Mesenchymal stem cell (in vitro differentiated cells and primary cell): Measurements from ENCODE around the gene TOR1B.

Source experiments
- DNase-seq: peaks from one replicate; pipeline ENCODE4 v3.0.0-alpha.2; 2013
- H2AFZ ChIP-seq: one replicate; pipeline ENCODE4 v1.6.1; 2013; ENCODE audit warnings: low read depth, mild to moderate bottlenecking, control low read depth, inconsistent platforms, low read length, moderate library complexity
- H2AK5ac ChIP-seq: 2 replicates; pipeline ENCODE4 v1.6.1; 2013; ENCODE audit warnings: low read length, moderate library complexity, mild to moderate bottlenecking, inconsistent platforms; ENCODE audit not compliant: severe bottlenecking
- H2BK120ac ChIP-seq: one replicate; pipeline ENCODE4 v1.6.1; 2013; ENCODE audit warnings: low read depth, mild to moderate bottlenecking, inconsistent platforms, low read length, moderate library complexity
- H2BK12ac ChIP-seq, 2 experiments: one replicate each; pipeline ENCODE4 v1.6.1; 2013; ENCODE audit warnings: inconsistent platforms in 2 of 2, low read length in 2 of 2, mild to moderate bottlenecking in 2 of 2, moderate library complexity in 2 of 2, control low read depth in 1 of 2
- H2BK15ac ChIP-seq: one replicate; pipeline ENCODE4 v1.6.1; 2013; ENCODE audit warnings: mild to moderate bottlenecking, low read depth, inconsistent platforms; ENCODE audit not compliant: poor library complexity, severe bottlenecking
- H2BK5ac ChIP-seq: 2 replicates; pipeline ENCODE4 v1.6.1; 2013; ENCODE audit warnings: low read depth, mild to moderate bottlenecking, low read length, control low read depth, inconsistent platforms; ENCODE audit not compliant: poor library complexity, severe bottlenecking
- H3K14ac ChIP-seq, 2 experiments: one replicate each; pipeline ENCODE4 v1.6.1; 2013; ENCODE audit warnings: inconsistent platforms in 2 of 2, low read length in 2 of 2, control low read depth in 1 of 2, mild to moderate bottlenecking in 1 of 2, moderate library complexity in 1 of 2
- H3K18ac ChIP-seq, 2 experiments: one replicate each; pipeline ENCODE4 v1.6.1; 2013; ENCODE audit warnings: inconsistent platforms in 2 of 2, low read length in 2 of 2, control low read depth in 1 of 2, low read depth in 1 of 2, mild to moderate bottlenecking in 1 of 2
- H3K23ac ChIP-seq, 2 experiments: one replicate each; pipeline ENCODE4 v1.6.1; 2013; ENCODE audit warnings: inconsistent platforms in 2 of 2, low read length in 2 of 2, mild to moderate bottlenecking in 2 of 2, moderate library complexity in 2 of 2, control low read depth in 1 of 2
- H3K27ac ChIP-seq: 2 replicates; pipeline ENCODE4 v1.5.1; 2013; ENCODE audit warnings: mild to moderate bottlenecking, moderate library complexity, low read length, control low read depth, inconsistent platforms; ENCODE audit not compliant: poor library complexity, severe bottlenecking
- H3K27me3 ChIP-seq, 2 experiments: 2 replicates each; pipeline versions ENCODE4 v1.6.1 to v1.7.0; 2013; ENCODE audit warnings: low read length in 2 of 2, mild to moderate bottlenecking in 2 of 2, moderate library complexity in 2 of 2, control low read depth in 1 of 2, inconsistent platforms in 1 of 2; ENCODE audit not compliant: control insufficient read depth in 1 of 2, insufficient read depth in 1 of 2
- H3K36me3 ChIP-seq, 2 experiments: 2 replicates each; pipeline versions ENCODE4 v1.6.1 to v1.7.0; 2013; ENCODE audit warnings: low read length in 2 of 2, control low read depth in 1 of 2, inconsistent platforms in 1 of 2, low read depth in 1 of 2, mild to moderate bottlenecking in 1 of 2; ENCODE audit not compliant: insufficient read depth in 2 of 2, control insufficient read depth in 1 of 2
- H3K4ac ChIP-seq, 2 experiments: one replicate each; pipeline ENCODE4 v1.6.1; 2013; ENCODE audit warnings: inconsistent platforms in 2 of 2, low read length in 2 of 2, mild to moderate bottlenecking in 2 of 2, moderate library complexity in 2 of 2, control low read depth in 1 of 2, low read depth in 1 of 2
- H3K4me1 ChIP-seq: 2 replicates; pipeline ENCODE4 v1.6.1; 2013; ENCODE audit warnings: low read depth, low read length, control low read depth; ENCODE audit not compliant: control insufficient read depth, insufficient read depth
- H3K4me2 ChIP-seq: 2 replicates; pipeline ENCODE4 v1.6.1; 2013; ENCODE audit warnings: low read length, mild to moderate bottlenecking, inconsistent platforms; ENCODE audit not compliant: poor library complexity, severe bottlenecking
- H3K4me3 ChIP-seq, 2 experiments: 2 replicates each; pipeline versions ENCODE4 v1.5.1 to v1.7.0; 2013; ENCODE audit warnings: low read length in 2 of 2, mild to moderate bottlenecking in 2 of 2, control low read depth in 1 of 2, low read depth in 1 of 2; ENCODE audit not compliant: insufficient read depth in 1 of 2
- H3K79me1 ChIP-seq: replicated peaks from 2 replicates; pipeline ENCODE4 v1.6.1; 2013; ENCODE audit warnings: mild to moderate bottlenecking, control low read depth, low read length, inconsistent platforms; ENCODE audit not compliant: poor library complexity, severe bottlenecking
- H3K9ac ChIP-seq: 2 replicates; pipeline ENCODE4 v1.7.0; 2013; ENCODE audit warnings: mild to moderate bottlenecking, low read length, moderate library complexity
- H3K9me3 ChIP-seq: 2 replicates; pipeline ENCODE4 v1.7.0; 2013; ENCODE audit warnings: mild to moderate bottlenecking, low read length; ENCODE audit not compliant: control insufficient read depth
- H4K8ac ChIP-seq: one replicate; pipeline ENCODE4 v1.6.1; 2013; ENCODE audit warnings: inconsistent platforms, mild to moderate bottlenecking, low read length, moderate library complexity
- H4K91ac ChIP-seq: one replicate; pipeline ENCODE4 v1.6.1; 2013; ENCODE audit warnings: mild to moderate bottlenecking, low read length, inconsistent platforms
- WGBS: methylation state at CpG from one replicate; pipeline ENCODE4 v1.1.7; 2013; ENCODE audit warnings: mixed read lengths; 5-methylcytosine and 5-hydroxymethylcytosine counted together

TOR1B gene

DNA sequence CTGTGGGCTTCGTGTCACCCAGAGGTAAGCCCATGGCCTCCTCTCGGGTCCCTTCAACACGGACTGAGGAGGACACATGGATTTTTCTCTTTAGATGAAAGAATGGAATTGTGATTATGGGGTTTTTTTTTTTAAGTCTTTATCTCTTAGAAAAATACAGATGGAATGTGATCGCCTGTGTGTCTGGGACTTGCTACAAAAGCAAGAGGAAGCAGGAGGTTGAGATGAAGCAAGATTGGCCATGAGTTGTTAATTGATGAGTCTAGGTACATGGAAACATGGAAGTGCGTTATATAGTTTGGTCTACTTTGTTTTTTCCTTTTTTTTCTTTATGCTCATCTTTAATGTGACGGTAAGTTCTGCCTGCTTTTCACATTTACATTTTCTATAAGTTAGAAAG is 46.9 kb downstream of the TOR1B start:
- H4K91ac ChIP-seq: no peak overlapping the region
- peaks cover 4% of the 10 kb centered on the region for H3K4me1 ChIP-seq
- no peak overlapping the region for H3K9ac ChIP-seq
- H3K9me3 ChIP-seq: no peaks in the 10 kb centered on the region
- no peak overlapping the region for H3K23ac ChIP-seq
- H2AK5ac ChIP-seq: no peak overlapping the region
- H2BK120ac ChIP-seq: no peak overlapping the region
- H3K18ac ChIP-seq: no peak overlapping the region
- H2AFZ ChIP-seq: no peak overlapping the region
- no peak overlapping the region for H3K14ac ChIP-seq
- no peak overlapping the region for H2BK5ac ChIP-seq
- no peak overlapping the region for H2BK12ac ChIP-seq
- no peaks in the 10 kb centered on the region for H3K27me3 ChIP-seq
- H4K8ac ChIP-seq: no peak overlapping the region
- WGBS: 91% methylated on average over 6 of the region's 6 CpGs
- H2BK15ac ChIP-seq: no peak overlapping the region
- H3K27ac ChIP-seq: no peak overlapping the region
- no peak for DNase-seq
- no peak overlapping the region for H3K4me3 ChIP-seq
- H3K4me2 ChIP-seq: no peak overlapping the region
- peaks cover 2% of the 10 kb centered on the region for H3K79me1 ChIP-seq
- peaks cover 30 to 54% of the 10 kb centered on the region in 2 experiments for H3K36me3 ChIP-seq
- H3K4ac ChIP-seq: no peak overlapping the region

DNA sequence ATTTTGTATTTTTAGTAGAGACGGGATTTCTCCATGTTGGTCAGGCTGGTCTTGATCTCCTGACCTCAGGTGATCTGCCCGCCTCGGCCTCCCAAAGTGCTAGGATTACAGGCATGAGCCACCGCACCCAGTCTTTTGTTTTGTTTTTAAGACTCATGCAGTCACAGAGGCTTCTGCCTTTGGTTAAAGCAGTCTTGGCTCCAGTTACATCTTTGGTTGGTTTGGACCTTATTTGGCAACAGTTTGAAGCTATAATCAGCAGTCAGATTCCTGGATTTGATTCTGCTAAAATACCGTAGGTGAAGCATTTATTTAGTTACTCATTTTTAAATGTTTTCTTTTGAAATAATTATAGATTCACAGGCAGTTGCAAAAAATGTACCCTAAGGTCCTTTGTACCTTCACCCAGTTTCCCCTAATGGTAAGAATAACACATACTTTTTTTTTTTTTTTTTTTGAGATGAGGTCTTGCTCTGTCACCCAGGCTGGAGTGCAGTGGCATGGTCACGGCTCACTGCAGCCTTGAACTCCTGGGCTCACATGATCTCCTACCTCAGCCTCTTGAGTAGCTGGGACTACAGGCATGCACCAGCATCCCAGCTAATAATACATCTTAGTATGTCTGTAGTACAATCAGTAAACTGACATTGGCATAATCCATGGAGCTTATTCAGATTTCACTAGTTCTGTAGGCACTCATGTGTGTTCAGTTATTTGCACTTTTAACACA is 48.0 kb downstream of the TOR1B start:
- no peak overlapping the region for H2BK12ac ChIP-seq
- H2BK120ac ChIP-seq: no peak overlapping the region
- H3K4me3 ChIP-seq: no peak overlapping the region
- no peak for DNase-seq
- H4K8ac ChIP-seq: no peak overlapping the region
- no peak overlapping the region for H2BK15ac ChIP-seq
- H3K9me3 ChIP-seq: no peaks in the 10 kb centered on the region
- H3K23ac ChIP-seq: no peak overlapping the region
- H3K4me1 ChIP-seq: peaks cover 4% of the 10 kb centered on the region
- H3K9ac ChIP-seq: no peak overlapping the region
- no peak overlapping the region for H3K18ac ChIP-seq
- no peak overlapping the region for H2BK5ac ChIP-seq
- WGBS: 99% methylated on average over 5 of the region's 6 CpGs
- H2AFZ ChIP-seq: no peak overlapping the region
- H3K79me1 ChIP-seq: peaks cover 2% of the 10 kb centered on the region
- H4K91ac ChIP-seq: no peak overlapping the region
- no peak overlapping the region for H3K4ac ChIP-seq
- peaks cover 35 to 62% of the 10 kb centered on the region in 2 experiments for H3K36me3 ChIP-seq
- H2AK5ac ChIP-seq: no peak overlapping the region
- H3K14ac ChIP-seq: no peak overlapping the region
- no peak overlapping the region for H3K4me2 ChIP-seq
- H3K27ac ChIP-seq: no peak overlapping the region
- H3K27me3 ChIP-seq: no peaks in the 10 kb centered on the region

DNA sequence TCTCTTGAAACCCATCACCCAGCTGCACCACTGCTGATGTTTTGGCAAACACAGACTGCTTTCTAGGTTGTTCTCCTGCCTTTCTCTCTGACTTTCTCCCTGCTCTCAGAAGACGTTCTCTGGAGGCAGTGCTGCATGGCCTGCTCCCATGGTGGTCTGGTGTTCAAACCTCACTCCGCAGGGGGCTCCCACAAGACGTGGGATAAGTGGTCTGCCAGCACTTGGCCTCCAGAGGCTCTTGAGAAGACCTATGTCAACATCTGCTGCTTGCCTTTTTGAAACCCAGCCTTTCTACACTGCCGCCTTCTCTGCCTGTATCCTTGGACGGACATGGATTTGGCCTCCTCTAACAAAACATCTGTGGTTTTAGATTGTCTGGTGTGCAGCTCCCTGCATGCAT is 48.8 kb downstream of the TOR1B start:
- no peak overlapping the region for H2AFZ ChIP-seq
- H3K27ac ChIP-seq: no peak overlapping the region
- 81% methylated on average over 5 of the region's 5 CpGs for WGBS
- no peaks in the 10 kb centered on the region for H3K27me3 ChIP-seq
- no peak overlapping the region for H4K91ac ChIP-seq
- H2AK5ac ChIP-seq: no peak overlapping the region
- no peak overlapping the region for H3K4ac ChIP-seq
- no peak overlapping the region for H4K8ac ChIP-seq
- H3K4me1 ChIP-seq: peaks cover 4% of the 10 kb centered on the region
- H3K14ac ChIP-seq: no peak overlapping the region
- peaks cover 2% of the 10 kb centered on the region for H3K79me1 ChIP-seq
- H2BK15ac ChIP-seq: no peak overlapping the region
- no peak overlapping the region for H3K18ac ChIP-seq
- H3K4me3 ChIP-seq: no peak overlapping the region
- no peak overlapping the region for H3K4me2 ChIP-seq
- H2BK120ac ChIP-seq: no peak overlapping the region
- no peaks in the 10 kb centered on the region for H3K9me3 ChIP-seq
- H2BK12ac ChIP-seq: no peak overlapping the region
- no peak overlapping the region for H2BK5ac ChIP-seq
- DNase-seq: no peak
- H3K23ac ChIP-seq: no peak overlapping the region
- H3K36me3 ChIP-seq: peaks cover 42 to 70% of the 10 kb centered on the region in 2 experiments
- no peak overlapping the region for H3K9ac ChIP-seq

DNA sequence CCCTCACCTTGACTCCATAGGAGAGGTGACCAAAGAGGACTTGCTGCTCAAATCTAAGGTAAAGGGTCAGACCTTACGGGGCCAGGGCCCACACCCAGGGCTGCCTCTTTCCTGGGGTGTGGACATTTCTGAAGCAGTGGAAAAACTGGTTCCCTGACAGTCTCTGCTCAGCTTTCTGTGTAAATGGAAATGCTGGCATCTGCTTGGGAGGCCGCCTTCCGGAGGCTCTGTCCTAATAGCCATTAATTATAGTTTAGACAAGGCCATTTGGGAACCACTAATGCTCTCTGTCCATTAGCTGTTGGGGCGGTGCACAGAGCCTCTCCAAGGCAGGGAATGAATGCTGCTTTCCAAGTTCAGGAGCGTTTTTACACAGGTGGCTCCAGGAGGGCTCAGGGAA is 49.6 kb downstream of the TOR1B start:
- H3K4ac ChIP-seq: no peak overlapping the region
- no peak overlapping the region for H3K4me2 ChIP-seq
- H4K8ac ChIP-seq: no peak overlapping the region
- WGBS: 66% methylated on average over 5 of the region's 5 CpGs
- peaks cover 4% of the 10 kb centered on the region for H3K4me1 ChIP-seq
- no peak overlapping the region for H2BK15ac ChIP-seq
- no peak for DNase-seq
- H3K18ac ChIP-seq: no peak overlapping the region
- no peak overlapping the region for H2BK120ac ChIP-seq
- no peak overlapping the region for H3K27ac ChIP-seq
- no peak overlapping the region for H3K9ac ChIP-seq
- no peak overlapping the region for H3K23ac ChIP-seq
- no peak overlapping the region for H2AK5ac ChIP-seq
- H3K9me3 ChIP-seq: no peaks in the 10 kb centered on the region
- peaks cover 49 to 77% of the 10 kb centered on the region in 2 experiments for H3K36me3 ChIP-seq
- H3K27me3 ChIP-seq: no peaks in the 10 kb centered on the region
- H2BK5ac ChIP-seq: no peak overlapping the region
- no peak overlapping the region for H2BK12ac ChIP-seq
- no peak overlapping the region for H3K4me3 ChIP-seq
- no peak overlapping the region for H3K14ac ChIP-seq
- H4K91ac ChIP-seq: no peak overlapping the region
- H2AFZ ChIP-seq: no peak overlapping the region
- H3K79me1 ChIP-seq: peaks cover 2% of the 10 kb centered on the region
